Large intestine (tissue), 3 donors: ENCODE measurements around the gene NDUFA3. TPM values are rescaled to one million over a fixed set of nuclear protein-coding genes. Genes with fewer than 3 reads are reported as not detected.

Experiments used
- DNase-seq, 2 donors: peaks; one replicate each; pipeline versions ENCODE4 v3.0.0 to v3.0.0-alpha.2; 2013
- H3K27ac ChIP-seq: one replicate; pipeline ENCODE4 v1.5.1; 2013; ENCODE audit warnings: low read length
- H3K27me3 ChIP-seq: 2 replicates; pipeline ENCODE4 v1.6.1; 2013; ENCODE audit warnings: low read length; ENCODE audit not compliant: control insufficient read depth, insufficient read depth
- H3K36me3 ChIP-seq: 2 replicates; pipeline ENCODE4 v1.6.1; 2013; ENCODE audit warnings: low read length; ENCODE audit not compliant: control insufficient read depth, insufficient read depth
- H3K4me1 ChIP-seq: one replicate; pipeline ENCODE4 v1.6.1; 2013; ENCODE audit warnings: low read length; ENCODE audit not compliant: control insufficient read depth, insufficient read depth
- H3K4me3 ChIP-seq: one replicate; pipeline ENCODE4 v1.5.1; 2013; ENCODE audit warnings: low read length
- H3K9me3 ChIP-seq: one replicate; pipeline ENCODE4 v1.6.1; 2013; ENCODE audit warnings: mild to moderate bottlenecking, low read depth, low read length, moderate library complexity; ENCODE audit not compliant: control insufficient read depth
- WGBS: methylation state at CpG from one replicate; pipeline ENCODE4 v1.1.5; 2013; ENCODE audit warnings: low lambda C conversion rate; ENCODE audit not compliant: insufficient coverage; 5-methylcytosine and 5-hydroxymethylcytosine counted together
- polyA plus RNA-seq: library from polyadenylated mRNA; unstranded; fragments of 120-200 nt; gene quantifications from one replicate; pipeline ENCODE4 v1.2.1, GENCODE V29; 2013

NDUFA3 gene
- polyA plus RNA-seq, 1 donor = 132 TPM

GRCh38 chr19:54105796-54106195 lies 3.1 kb downstream of the NDUFA3 start:
- DNase-seq = no peak
- Histone ChIP-seq H3K36me3 (peaks cover 44% of the 10 kb centered on the region), H3K27ac (no peak overlapping the region), H3K4me1 (no peaks in the 10 kb centered on the region), H3K27me3 (no peaks in the 10 kb centered on the region), H3K4me3 (no peak overlapping the region), H3K9me3 (no peaks in the 10 kb centered on the region)
- WGBS = 100% methylated on average over 2 of the region's 10 CpGs

DNA sequence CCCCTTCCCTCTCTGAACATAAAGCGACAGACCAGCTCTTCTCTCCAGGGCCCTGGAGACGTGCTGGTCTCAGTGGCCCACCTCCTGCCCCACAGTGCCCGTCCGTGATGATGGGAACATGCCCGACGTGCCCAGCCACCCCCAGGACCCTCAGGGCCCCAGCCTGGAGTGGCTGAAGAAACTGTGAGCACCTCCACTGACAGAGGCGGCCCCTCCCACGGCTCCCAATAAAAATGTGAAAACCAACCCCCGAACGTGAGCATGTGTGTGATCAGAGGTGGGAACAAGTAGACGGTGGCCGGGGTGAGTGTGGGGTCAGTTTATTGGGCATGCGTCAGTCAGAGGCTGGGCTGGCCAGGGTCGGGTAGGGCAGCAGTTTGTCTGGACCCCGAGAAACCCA lies 4.1 kb downstream of the NDUFA3 start:
- no peak for DNase-seq
- no peak overlapping the region for H3K27ac ChIP-seq
- H3K4me1 ChIP-seq = no peaks in the 10 kb centered on the region
- H3K9me3 ChIP-seq = no peaks in the 10 kb centered on the region
- H3K4me3 ChIP-seq = no peak overlapping the region
- H3K36me3 ChIP-seq = peaks cover 46% of the 10 kb centered on the region
- WGBS = no CpG with 5 or more reads among the region's 15 CpGs
- H3K27me3 ChIP-seq = no peaks in the 10 kb centered on the region

GRCh38 chr19:54107876-54108490 lies 5.3 kb downstream of the NDUFA3 start:
- H3K27me3 ChIP-seq = no peaks in the 10 kb centered on the region
- WGBS = no CpG with 5 or more reads among the region's 21 CpGs
- H3K4me1 ChIP-seq = no peaks in the 10 kb centered on the region
- no peak overlapping the region for H3K27ac ChIP-seq
- H3K9me3 ChIP-seq = no peaks in the 10 kb centered on the region
- H3K4me3 ChIP-seq = no peak overlapping the region
- H3K36me3 ChIP-seq = peaks cover 48% of the 10 kb centered on the region
- DNase-seq = no peak

DNA sequence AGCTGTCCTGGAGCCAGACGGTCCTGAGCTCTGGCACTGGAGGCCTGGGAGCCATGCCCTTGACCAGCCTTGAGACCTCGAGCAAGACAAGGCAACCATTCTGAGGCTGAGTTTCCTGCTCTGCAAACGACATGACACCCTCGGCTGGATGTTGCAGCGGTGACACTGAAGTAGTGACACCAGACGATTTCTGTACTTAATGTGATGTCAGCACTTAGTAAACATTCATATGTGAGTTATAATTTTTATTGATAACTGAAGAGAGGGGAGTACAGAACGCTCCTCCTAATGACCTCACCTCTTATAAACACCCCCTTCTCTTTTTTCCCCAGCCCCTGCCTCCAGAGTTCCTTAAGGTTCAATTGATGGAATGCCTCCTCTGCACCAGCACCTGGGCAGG lies 5.8 kb downstream of the NDUFA3 start:
- WGBS = 60% methylated on average over 1 of the region's 7 CpGs
- DNase-seq = no peak
- no peaks in the 10 kb centered on the region for H3K27me3 ChIP-seq
- H3K27ac ChIP-seq = no peak overlapping the region
- no peaks in the 10 kb centered on the region for H3K4me1 ChIP-seq
- no peak overlapping the region for H3K4me3 ChIP-seq
- peaks cover 48% of the 10 kb centered on the region for H3K36me3 ChIP-seq
- H3K9me3 ChIP-seq = no peaks in the 10 kb centered on the region

DNA sequence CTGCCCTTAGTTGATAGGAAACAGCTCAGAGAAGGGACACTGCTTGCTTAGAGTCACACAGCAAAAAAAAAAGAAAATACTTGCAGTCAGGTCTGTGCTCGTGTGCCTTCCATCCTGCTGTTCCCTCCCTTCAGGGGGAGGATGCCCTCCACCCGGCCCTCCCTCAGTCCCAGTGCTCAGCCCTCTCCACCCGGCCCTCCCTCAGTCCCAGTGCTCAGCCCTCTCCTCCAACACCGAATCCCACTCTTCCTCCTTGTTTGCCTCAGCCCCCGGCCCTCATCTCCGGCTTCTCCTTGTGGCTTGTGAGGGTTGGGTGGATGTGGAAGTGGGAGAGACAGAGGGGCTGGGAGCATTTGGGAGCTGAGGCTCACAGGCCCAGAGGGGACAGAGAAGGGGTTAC lies 7.0 kb downstream of the NDUFA3 start:
- Histone ChIP-seq H3K4me1 (no peaks in the 10 kb centered on the region), H3K36me3 (peaks cover 48% of the 10 kb centered on the region), H3K9me3 (no peaks in the 10 kb centered on the region), H3K27me3 (no peaks in the 10 kb centered on the region), H3K27ac (no peak overlapping the region), H3K4me3 (no peak overlapping the region)
- no peak for DNase-seq
- WGBS = no CpG with 5 or more reads among the region's 6 CpGs

DNA sequence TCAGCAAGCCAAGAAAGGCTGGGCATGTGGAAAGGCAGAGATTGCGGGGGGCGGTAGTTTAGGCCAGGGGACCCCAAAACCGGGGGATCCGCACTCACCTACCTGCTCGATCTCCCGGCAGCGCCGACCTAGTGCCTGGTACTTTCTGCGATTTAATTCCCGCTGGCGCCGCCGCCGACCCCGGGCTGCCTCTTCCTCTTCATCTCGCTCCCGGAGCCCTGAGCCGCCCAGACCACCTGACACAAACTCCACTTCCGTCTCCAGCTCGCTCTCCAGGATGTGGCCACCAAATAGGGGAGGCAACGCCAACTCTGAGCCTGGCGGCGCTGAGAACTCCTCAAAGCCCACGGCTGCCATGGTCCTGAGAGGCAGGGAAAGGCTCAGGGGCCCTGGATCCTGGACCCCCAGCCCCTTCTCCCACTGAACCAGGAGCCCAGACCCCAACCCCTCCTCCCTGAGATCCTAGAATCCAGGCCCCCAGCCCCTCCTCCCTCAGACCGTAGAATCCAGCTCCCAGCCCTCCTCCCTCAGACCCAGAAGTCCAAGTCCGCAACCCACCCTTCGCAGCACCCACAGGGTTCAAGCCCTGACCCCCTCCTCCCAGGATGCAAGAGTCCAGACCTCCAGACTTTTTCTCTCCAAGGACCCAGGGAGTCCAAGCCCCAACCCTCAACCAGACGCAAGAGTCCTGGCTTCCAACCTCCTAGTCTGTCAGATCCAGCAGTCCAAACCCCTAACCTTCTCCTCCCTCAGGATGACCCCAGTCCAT lies 11.9 kb downstream of the NDUFA3 start:
- Histone ChIP-seq H3K4me3 (peak overlapping the region; percentile 66), H3K9me3 (no peaks in the 10 kb centered on the region), H3K27me3 (no peaks in the 10 kb centered on the region), H3K4me1 (peaks cover 6% of the 10 kb centered on the region), H3K27ac (no peak overlapping the region), H3K36me3 (peaks cover 22% of the 10 kb centered on the region)
- peak in 1 of 2 donors; percentile 27 for DNase-seq
- WGBS = no CpG with 5 or more reads among the region's 28 CpGs

DNA sequence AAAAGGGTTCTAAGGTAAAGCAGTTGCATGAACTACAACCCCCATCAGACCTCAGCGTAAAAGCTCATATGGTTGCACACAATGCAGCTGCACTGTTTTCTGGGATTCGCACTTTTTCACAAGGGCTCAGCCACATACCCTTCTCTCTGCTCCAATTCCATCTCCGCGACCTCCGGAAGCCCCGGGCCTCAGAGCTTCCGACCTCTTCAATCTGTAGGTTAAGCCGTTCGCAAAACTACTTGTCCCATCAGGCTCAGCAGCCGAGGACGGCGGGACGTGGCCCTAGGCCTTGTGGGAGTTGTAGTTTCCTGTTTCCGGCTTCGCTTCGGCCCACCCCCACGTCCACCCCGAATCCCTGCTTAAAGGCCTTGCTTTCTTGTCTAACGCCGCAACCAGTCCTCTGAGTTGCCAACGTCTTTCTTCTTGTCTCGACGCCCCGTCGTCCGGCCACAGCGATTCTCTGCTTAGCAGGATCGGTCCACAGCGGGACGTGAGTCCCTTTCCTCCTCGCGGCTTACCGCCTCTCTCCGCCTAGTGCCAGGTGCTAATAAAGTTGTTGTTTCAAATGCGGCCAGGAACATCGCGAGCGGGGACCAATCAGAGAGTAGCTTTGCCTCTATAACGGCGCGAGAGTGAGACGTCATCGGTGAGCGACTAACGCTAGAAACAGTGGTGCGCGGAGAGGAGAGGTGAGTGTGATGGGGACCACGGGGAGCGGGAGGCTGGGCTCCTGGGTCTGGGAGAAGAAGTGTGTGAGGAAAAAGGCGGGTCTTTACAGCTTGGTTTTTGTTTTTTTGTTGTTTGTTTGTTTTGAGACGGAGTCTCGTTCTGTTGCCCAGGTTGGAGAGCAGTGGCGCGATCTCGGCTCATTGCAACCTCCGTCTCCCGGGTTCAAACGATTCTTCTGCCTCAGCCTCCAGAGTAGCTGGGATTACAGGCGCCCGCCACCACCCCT lies 12.7 kb downstream of the NDUFA3 start, which contains the start of the genes PRPF31 and TFPT:
Gene PRPF31, plus strand, starts transcription at position 646 of the 955 bp plus-strand sequence. CDS start 2,525 bp downstream, outside the sequence.
Gene TFPT, minus strand, starts transcription at position 549 of the 955 bp plus-strand sequence. Its CDS starts 388 bp downstream, at position 161.
- DNase-seq = peak; percentile 97 to 99
- Histone ChIP-seq H3K36me3 (peaks cover 22% of the 10 kb centered on the region), H3K4me1 (peaks cover 6% of the 10 kb centered on the region), H3K4me3 (peak within 1 kb of the TSS; percentile 66), H3K27me3 (no peaks in the 10 kb centered on the region), H3K9me3 (no peaks in the 10 kb centered on the region), H3K27ac (peak within 1 kb of the TSS; percentile 71)
- 0% methylated on average over 3 of the region's 60 CpGs for WGBS

- Histone ChIP-seq H3K27me3 (no peaks in the 10 kb centered on the region), H3K27ac (no peak overlapping the region), H3K9me3 (no peaks in the 10 kb centered on the region), H3K36me3 (peaks cover 60% of the 10 kb centered on the region), H3K4me3 (no peak overlapping the region), H3K4me1 (peaks cover 6% of the 10 kb centered on the region)
- DNase-seq = no peak
- WGBS = 100% methylated on average over 2 of the region's 10 CpGs
Observed at GRCh38 chr19:54121259-54121658, 18.6 kb downstream of the NDUFA3 start.

DNA sequence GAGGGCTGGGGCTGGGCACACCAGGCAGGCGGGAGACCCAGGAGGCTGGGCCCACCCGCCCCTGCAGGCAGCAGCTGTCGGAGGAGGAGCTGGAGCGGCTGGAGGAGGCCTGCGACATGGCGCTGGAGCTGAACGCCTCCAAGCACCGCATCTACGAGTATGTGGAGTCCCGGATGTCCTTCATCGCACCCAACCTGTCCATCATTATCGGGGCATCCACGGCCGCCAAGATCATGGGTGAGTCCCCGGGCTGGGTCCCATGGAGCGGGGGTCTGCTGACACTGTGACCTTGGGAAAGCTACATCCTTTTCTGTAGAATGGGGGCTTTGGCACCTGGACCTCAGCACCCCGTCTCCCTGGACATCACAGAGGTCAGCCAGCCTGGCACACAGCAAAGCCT lies 21.0 kb downstream of the NDUFA3 start:
- H3K4me3 ChIP-seq = no peak overlapping the region
- H3K36me3 ChIP-seq = peaks cover 79% of the 10 kb centered on the region
- H3K9me3 ChIP-seq = no peaks in the 10 kb centered on the region
- no peaks in the 10 kb centered on the region for H3K27me3 ChIP-seq
- no CpG with 5 or more reads among the region's 17 CpGs for WGBS
- no peak for DNase-seq
- no peak overlapping the region for H3K27ac ChIP-seq
- H3K4me1 ChIP-seq = no peaks in the 10 kb centered on the region

- DNase-seq = no peak
- Histone ChIP-seq H3K4me3 (no peak overlapping the region), H3K9me3 (no peaks in the 10 kb centered on the region), H3K27me3 (no peaks in the 10 kb centered on the region), H3K27ac (no peak overlapping the region), H3K4me1 (no peaks in the 10 kb centered on the region), H3K36me3 (peaks cover 84% of the 10 kb centered on the region)
- no CpG with 5 or more reads among the region's 19 CpGs for WGBS
Observed at GRCh38 chr19:54124393-54124792, 21.7 kb downstream of the NDUFA3 start.
